CD14-positive monocyte (primary cell): Measurements from ENCODE around the gene RFX4. TPM values are rescaled to one million over a fixed set of nuclear protein-coding genes. Genes with fewer than 3 reads are reported as not detected.

ENCODE experiments used
- DNase-seq, 3 donors: peaks; one replicate each; pipeline ENCODE4 v3.0.0-alpha.2; 2011 to 2022
- H2AFZ ChIP-seq: 2 replicates; pipeline ENCODE4 v1.6.0; 2012; ENCODE audit warnings: mild to moderate bottlenecking, low read depth, low read length, inconsistent platforms; ENCODE audit not compliant: insufficient read depth, poor library complexity, severe bottlenecking
- H3K27ac ChIP-seq, 2 donors: 1 replicate in 1 of 2; 2 replicates in 1 of 2; pipeline ENCODE4 v1.5.1; 2012 to 2013; ENCODE audit warnings: low read length in 2 of 2, control low read depth in 1 of 2, inconsistent platforms in 1 of 2, low read depth in 1 of 2, mild to moderate bottlenecking in 1 of 2
- H3K27me3 ChIP-seq, 2 donors: one replicate each; pipeline versions ENCODE4 v1.6.0 to v1.6.1; 2011 to 2013; ENCODE audit warnings: low read length in 2 of 2; ENCODE audit not compliant: control insufficient read depth in 2 of 2, insufficient read depth in 2 of 2
- H3K36me3 ChIP-seq, 2 donors: replicated peaks in 1 of 2; 1 replicate in 1 of 2; 2 replicates in 1 of 2; pipeline versions ENCODE4 v1.5.1 to v1.6.1; 2012 to 2013; ENCODE audit warnings: low read length in 2 of 2, control low read depth in 1 of 2, inconsistent platforms in 1 of 2, mild to moderate bottlenecking in 1 of 2; ENCODE audit not compliant: insufficient read depth in 2 of 2, control insufficient read depth in 1 of 2
- H3K4me1 ChIP-seq, 2 donors: 1 replicate in 1 of 2; 2 replicates in 1 of 2; pipeline versions ENCODE4 v1.5.1 to v1.6.1; 2012 to 2013; ENCODE audit warnings: low read length in 2 of 2, control low read depth in 1 of 2, inconsistent platforms in 1 of 2, mild to moderate bottlenecking in 1 of 2, moderate library complexity in 1 of 2; ENCODE audit not compliant: insufficient read depth in 2 of 2, control insufficient read depth in 1 of 2
- H3K4me2 ChIP-seq: replicated peaks from 2 replicates; pipeline ENCODE3; 2012; ENCODE audit warnings: low read length, moderate library complexity, mild to moderate bottlenecking; ENCODE audit not compliant: poor library complexity, severe bottlenecking; ENCODE audit errors: extremely low read depth
- H3K4me3 ChIP-seq, 3 experiments: fragments of 200-600 bp in 1 of 3; sonication (generic) in 1 of 3; replicated peaks in 1 of 3; 1 replicate in 2 of 3; 2 replicates in 1 of 3; pipeline ENCODE4 v1.5.1; 2011 to 2013; ENCODE audit warnings: low read length in 3 of 3, mild to moderate bottlenecking in 3 of 3, control low read depth in 2 of 3, low read depth in 2 of 3, inconsistent platforms in 1 of 3, moderate library complexity in 1 of 3
- H3K79me2 ChIP-seq: 2 replicates; pipeline ENCODE4 v1.6.0; 2012; ENCODE audit warnings: mild to moderate bottlenecking, control low read depth, inconsistent platforms, low read length, moderate library complexity; ENCODE audit not compliant: insufficient read depth
- H3K9ac ChIP-seq: 2 replicates; pipeline ENCODE4 v1.6.0; 2017; ENCODE audit warnings: low read length, mild to moderate bottlenecking; ENCODE audit not compliant: insufficient read depth, poor library complexity, severe bottlenecking
- H3K9me3 ChIP-seq, 2 donors: replicated peaks in 1 of 2; 1 replicate in 1 of 2; 2 replicates in 1 of 2; pipeline versions ENCODE4 v1.5.1 to v1.6.1; 2012 to 2013; ENCODE audit warnings: low read length in 2 of 2, control low read depth in 1 of 2; ENCODE audit not compliant: control insufficient read depth in 1 of 2, insufficient read depth in 1 of 2
- H4K20me1 ChIP-seq: 2 replicates; pipeline ENCODE4 v1.6.0; 2012; ENCODE audit warnings: mild to moderate bottlenecking, low read length, control low read depth, moderate library complexity; ENCODE audit not compliant: insufficient read depth
- H3K27ac Mint-ChIP-seq, 7 donors: one replicate each; pipeline ENCODE4 v1.8.0; 2020; ENCODE audit warnings: mild to moderate bottlenecking in 7 of 7, mixed read lengths in 7 of 7, moderate library complexity in 6 of 7, inconsistent platforms in 2 of 7
- H3K27me3 Mint-ChIP-seq, 3 donors: one replicate each; pipeline ENCODE4 v1.8.0; 2021 to 2022; ENCODE audit warnings: low read depth in 3 of 3, mild to moderate bottlenecking in 3 of 3, mixed read lengths in 3 of 3, moderate library complexity in 3 of 3, inconsistent platforms in 1 of 3
- H3K36me3 Mint-ChIP-seq, 2 donors: one replicate each; pipeline ENCODE4 v1.8.0; 2020; ENCODE audit warnings: mixed read lengths in 2 of 2, inconsistent platforms in 1 of 2, mild to moderate bottlenecking in 1 of 2
- H3K4me1 Mint-ChIP-seq: one replicate; pipeline ENCODE4 v1.8.0; 2020; ENCODE audit warnings: mild to moderate bottlenecking, mixed read lengths
- H3K4me3 Mint-ChIP-seq, 2 donors: one replicate each; pipeline ENCODE4 v1.8.0; 2020; ENCODE audit warnings: mild to moderate bottlenecking in 2 of 2, mixed read lengths in 2 of 2, moderate library complexity in 1 of 2
- H3K9me3 Mint-ChIP-seq, 7 donors: one replicate each; pipeline ENCODE4 v1.8.0; 2020 to 2022; ENCODE audit warnings: mixed read lengths in 7 of 7, mild to moderate bottlenecking in 6 of 7, moderate library complexity in 6 of 7, inconsistent platforms in 2 of 7
- WGBS: methylation state at CpG from one replicate; pipeline ENCODE4 v1.1.5; 2013; ENCODE audit warnings: missing lambda C conversion rate; ENCODE audit not compliant: insufficient coverage; 5-methylcytosine and 5-hydroxymethylcytosine counted together
- intact Hi-C, 2 donors: fragments of 100-400 bp; cut with micrococcal nuclease; formaldehyde crosslinking; loops; one replicate each; pipeline versions ENCODE4 v1.15.0 to v1.15.1; 2023
- polyA plus RNA-seq, 3 donors: library from polyadenylated mRNA; depleted of rRNA in 1 of 3; unstranded in 2 of 3; stranded (reverse) in 1 of 3; fragments of 300-500 nt in 2 of 3; fragments of >200 nt in 1 of 3; fragmentation: Illumina TruSeq in 2 of 3; gene quantifications; 1 replicate in 2 of 3; 2 replicates in 1 of 3; pipeline ENCODE4 v1.2.3, GENCODE V29; 2012 to 2021
- TF ChIP-seq, protein P1 (sequence below): fragments of 200-600 bp; IDR thresholded peaks from one replicate; pipeline ENCODE4 v1.8.0; 2022; ENCODE audit warnings: antibody characterized with exemption, mild to moderate bottlenecking

The RFX4 gene
- polyA plus RNA-seq, 3 donors: not detected

DNA sequence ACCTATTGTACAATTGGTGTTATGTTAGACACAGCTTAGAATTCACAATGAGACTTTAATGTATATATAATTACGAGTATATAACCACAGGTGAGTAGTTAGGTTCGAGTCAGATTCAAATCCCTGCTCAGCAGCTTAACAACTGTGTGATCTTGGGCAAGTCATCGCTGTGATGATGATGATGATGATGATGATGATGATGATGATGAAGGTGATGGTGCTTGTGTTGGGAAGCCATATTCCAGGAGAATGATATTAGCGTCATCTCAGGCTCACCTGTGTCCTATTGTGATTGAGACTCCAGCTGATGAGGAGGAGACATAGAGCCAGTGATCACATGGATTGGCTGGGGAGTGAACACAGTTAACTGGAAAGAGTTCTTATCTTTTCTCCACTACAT is 16.5 kb downstream of the RFX4 start:
- H3K9ac ChIP-seq: no peak overlapping the region
- peaks cover 28 to 32% (median 31%) of the 10 kb centered on the region in 3 donors for H3K27me3 Mint-ChIP-seq

DNA sequence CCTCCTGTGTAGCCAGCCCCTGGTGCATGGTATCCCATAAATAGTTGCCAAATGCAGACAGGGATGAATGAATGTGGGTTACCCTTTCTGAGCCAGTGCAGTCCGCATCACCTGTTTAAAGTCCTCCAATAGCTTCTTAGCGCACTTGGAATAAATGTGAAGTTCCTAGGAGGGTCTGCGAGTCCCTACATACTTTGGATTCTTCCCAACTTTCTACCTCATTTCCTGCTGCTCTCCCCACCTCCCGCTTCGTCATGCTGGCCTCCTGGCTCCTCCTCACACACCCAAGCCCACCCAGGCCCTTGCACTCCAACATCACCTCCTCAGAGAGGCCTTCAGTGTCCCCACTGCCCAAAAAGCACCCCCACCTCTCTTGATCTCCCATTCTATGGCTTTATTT is 17.7 kb downstream of the RFX4 start:
- intact Hi-C loops: no loop called here
- TF ChIP-seq, protein P1, sequence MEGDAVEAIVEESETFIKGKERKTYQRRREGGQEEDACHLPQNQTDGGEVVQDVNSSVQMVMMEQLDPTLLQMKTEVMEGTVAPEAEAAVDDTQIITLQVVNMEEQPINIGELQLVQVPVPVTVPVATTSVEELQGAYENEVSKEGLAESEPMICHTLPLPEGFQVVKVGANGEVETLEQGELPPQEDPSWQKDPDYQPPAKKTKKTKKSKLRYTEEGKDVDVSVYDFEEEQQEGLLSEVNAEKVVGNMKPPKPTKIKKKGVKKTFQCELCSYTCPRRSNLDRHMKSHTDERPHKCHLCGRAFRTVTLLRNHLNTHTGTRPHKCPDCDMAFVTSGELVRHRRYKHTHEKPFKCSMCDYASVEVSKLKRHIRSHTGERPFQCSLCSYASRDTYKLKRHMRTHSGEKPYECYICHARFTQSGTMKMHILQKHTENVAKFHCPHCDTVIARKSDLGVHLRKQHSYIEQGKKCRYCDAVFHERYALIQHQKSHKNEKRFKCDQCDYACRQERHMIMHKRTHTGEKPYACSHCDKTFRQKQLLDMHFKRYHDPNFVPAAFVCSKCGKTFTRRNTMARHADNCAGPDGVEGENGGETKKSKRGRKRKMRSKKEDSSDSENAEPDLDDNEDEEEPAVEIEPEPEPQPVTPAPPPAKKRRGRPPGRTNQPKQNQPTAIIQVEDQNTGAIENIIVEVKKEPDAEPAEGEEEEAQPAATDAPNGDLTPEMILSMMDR: no peak
- Histone ChIP-seq H3K36me3 (no peaks in the 10 kb centered on the region), H3K4me1 (no peaks in the 10 kb centered on the region), H3K4me3 (no peak overlapping the region), H4K20me1 (no peaks in the 10 kb centered on the region), H3K9ac (no peak overlapping the region), H3K27ac (no peak overlapping the region), H3K9me3 (no peaks in the 10 kb centered on the region), H3K4me2 (no peak overlapping the region), H3K27me3 (peaks cover 5 to 10% of the 10 kb centered on the region in 2 donors), H2AFZ (no peak overlapping the region), H3K79me2 (no peaks in the 10 kb centered on the region)
- H3K27me3 Mint-ChIP-seq: peaks cover 16 to 21% (median 19%) of the 10 kb centered on the region in 3 donors
- H3K4me3 Mint-ChIP-seq: peak overlapping the region in 1 of 2 donors; percentile 27
- DNase-seq: no peak
- H3K9me3 Mint-ChIP-seq: no peaks in the 10 kb centered on the region
- H3K27ac Mint-ChIP-seq: no peak overlapping the region
- 94% methylated on average over 3 of the region's 5 CpGs for WGBS
- no peaks in the 10 kb centered on the region for H3K4me1 Mint-ChIP-seq
- no peaks in the 10 kb centered on the region for H3K36me3 Mint-ChIP-seq

More for the DNA sequence above, 16.5 kb downstream of the RFX4 start:
- Mint-ChIP-seq H3K4me1 (no peaks in the 10 kb centered on the region), H3K36me3 (no peaks in the 10 kb centered on the region), H3K9me3 (peaks cover 0 to 2% (median 0%) of the 10 kb centered on the region in 7 donors), H3K4me3 (no peak overlapping the region), H3K27ac (no peak overlapping the region)
- H2AFZ ChIP-seq: no peak overlapping the region
- no peaks in the 10 kb centered on the region for H3K36me3 ChIP-seq
- no peak overlapping the region for H3K4me2 ChIP-seq
- TF ChIP-seq, protein P1: no peak
- H3K4me3 ChIP-seq: no peak overlapping the region
- no peaks in the 10 kb centered on the region for H3K4me1 ChIP-seq
- DNase-seq: no peak
- H3K27me3 ChIP-seq: peaks cover 15 to 22% of the 10 kb centered on the region in 2 donors
- intact Hi-C loops: no loop called here
- no peaks in the 10 kb centered on the region for H3K9me3 ChIP-seq
- 97% methylated on average over 2 of the region's 4 CpGs for WGBS
- H4K20me1 ChIP-seq: no peaks in the 10 kb centered on the region
- H3K79me2 ChIP-seq: no peaks in the 10 kb centered on the region
- no peak overlapping the region for H3K27ac ChIP-seq
